Astrocyte (in vitro differentiated cells and primary cell): ENCODE measurements around the gene ZCCHC2. TPM values are rescaled to one million over a fixed set of nuclear protein-coding genes. Genes with fewer than 3 reads are reported as not detected.

Source experiments
- DNase-seq: peaks from one replicate; pipeline ENCODE4 v3.0.0-alpha.2; 2010; ENCODE audit warnings: low read depth
- FAIRE-seq: peaks from 2 replicates; lab custom pipeline; 2011; peaks lifted over from hg19 to GRCh38; lab: Jason Lieb, UNC
- H2AFZ ChIP-seq: 2 replicates; pipeline ENCODE4 v1.6.0; 2012; ENCODE audit warnings: low read depth, low read length, inconsistent platforms
- H3K27ac ChIP-seq: 2 replicates; pipeline ENCODE4 v1.5.1; 2011; ENCODE audit warnings: low read depth, low read length, inconsistent platforms
- H3K27me3 ChIP-seq: 2 replicates; pipeline ENCODE4 v1.6.0; 2011; ENCODE audit warnings: low read length, inconsistent platforms; ENCODE audit not compliant: insufficient read depth
- H3K36me3 ChIP-seq: 2 replicates; pipeline ENCODE4 v1.5.1; 2011; ENCODE audit warnings: low read length, inconsistent platforms; ENCODE audit not compliant: insufficient read depth
- H3K4me1 ChIP-seq: 2 replicates; pipeline ENCODE4 v1.5.1; 2011; ENCODE audit warnings: low read length, inconsistent platforms; ENCODE audit not compliant: insufficient read depth
- H3K4me2 ChIP-seq: 2 replicates; pipeline ENCODE4 v1.6.0; 2012; ENCODE audit warnings: low read length, inconsistent platforms
- H3K4me3 ChIP-seq: 2 replicates; pipeline ENCODE4 v1.5.1; 2011; ENCODE audit warnings: low read depth, mild to moderate bottlenecking, low read length, inconsistent platforms; ENCODE audit not compliant: insufficient read depth
- H3K79me2 ChIP-seq: 2 replicates; pipeline ENCODE4 v1.6.0; 2012; ENCODE audit warnings: mild to moderate bottlenecking, low read length, inconsistent platforms; ENCODE audit not compliant: insufficient read depth
- H3K9ac ChIP-seq: 2 replicates; pipeline ENCODE4 v1.6.0; 2012; ENCODE audit warnings: mild to moderate bottlenecking, low read length, inconsistent platforms
- H3K9me3 ChIP-seq: 2 replicates; pipeline ENCODE4 v1.5.1; 2012; ENCODE audit warnings: low read depth, mild to moderate bottlenecking, low read length, inconsistent platforms; ENCODE audit not compliant: insufficient read depth
- H4K20me1 ChIP-seq: 2 replicates; pipeline ENCODE4 v1.6.0; 2012; ENCODE audit warnings: low read length, inconsistent platforms; ENCODE audit not compliant: insufficient read depth
- H3K27ac Mint-ChIP-seq: one replicate; pipeline ENCODE4 v1.8.0; 2021; ENCODE audit warnings: mild to moderate bottlenecking, mixed read lengths; ENCODE audit not compliant: unreplicated experiment
- H3K27me3 Mint-ChIP-seq: one replicate; pipeline ENCODE4 v1.8.0; 2021; ENCODE audit warnings: low read depth, mixed read lengths; ENCODE audit not compliant: unreplicated experiment
- H3K36me3 Mint-ChIP-seq: one replicate; pipeline ENCODE4 v1.8.0; 2021; ENCODE audit warnings: low read depth, mixed read lengths; ENCODE audit not compliant: unreplicated experiment
- H3K4me1 Mint-ChIP-seq: one replicate; pipeline ENCODE4 v1.8.0; 2021; ENCODE audit warnings: low read depth, mixed read lengths; ENCODE audit not compliant: unreplicated experiment
- H3K4me3 Mint-ChIP-seq: one replicate; pipeline ENCODE4 v1.8.0; 2021; ENCODE audit warnings: mild to moderate bottlenecking, moderate library complexity, mixed read lengths; ENCODE audit not compliant: unreplicated experiment
- H3K9me3 Mint-ChIP-seq: one replicate; pipeline ENCODE4 v1.8.0; 2021; ENCODE audit warnings: mild to moderate bottlenecking, mixed read lengths; ENCODE audit not compliant: unreplicated experiment
- CTCF ChIP-seq: IDR thresholded peaks from 2 replicates; pipeline ENCODE4 v1.5.1; 2011; ENCODE audit warnings: low read depth, mild to moderate bottlenecking, inconsistent platforms, low read length, moderate library complexity; ENCODE audit not compliant: insufficient read depth
- EZH2 ChIP-seq: IDR thresholded peaks from 2 replicates; pipeline ENCODE4 v1.6.1; 2012; ENCODE audit warnings: mild to moderate bottlenecking, low read length, inconsistent platforms; ENCODE audit not compliant: insufficient read depth
- total RNA-seq: library from RNA; stranded (reverse); gene quantifications from 2 replicates; pipeline ENCODE4 v1.2.1, GENCODE V29; 2021

The ZCCHC2 gene
- total RNA-seq, 1 donor from 2014 or later, result 14.8 TPM

GRCh38 chr18:62537042-62537894 is 14.4 kb downstream of the ZCCHC2 start:
- no peak overlapping the region for H3K27ac Mint-ChIP-seq
- Histone ChIP-seq H3K9me3 (no peaks in the 10 kb centered on the region), H3K27me3 (no peaks in the 10 kb centered on the region), H3K79me2 (peaks cover 2% of the 10 kb centered on the region), H3K4me1 (no peaks in the 10 kb centered on the region), H3K4me3 (no peak overlapping the region), H3K4me2 (no peak overlapping the region), H4K20me1 (peaks cover 5% of the 10 kb centered on the region), H3K27ac (no peak overlapping the region), H2AFZ (no peak overlapping the region), H3K36me3 (no peaks in the 10 kb centered on the region), H3K9ac (no peak overlapping the region)
- no peaks in the 10 kb centered on the region for H3K27me3 Mint-ChIP-seq
- no peak overlapping the region for H3K4me3 Mint-ChIP-seq
- no peaks in the 10 kb centered on the region for H3K36me3 Mint-ChIP-seq
- FAIRE-seq (no peak), DNase-seq (no peak)
- TF ChIP-seq EZH2 (no peak), CTCF (no peak)
- no peaks in the 10 kb centered on the region for H3K9me3 Mint-ChIP-seq
- peaks cover 3% of the 10 kb centered on the region for H3K4me1 Mint-ChIP-seq

GRCh38 chr18:62537946-62538345 is 15.1 kb downstream of the ZCCHC2 start:
- no peaks in the 10 kb centered on the region for H3K9me3 ChIP-seq
- H3K9ac ChIP-seq, result no peak overlapping the region
- H3K4me3 ChIP-seq, result no peak overlapping the region
- Mint-ChIP-seq H3K36me3 (peaks cover 1% of the 10 kb centered on the region), H3K4me3 (no peak overlapping the region), H3K27ac (no peak overlapping the region), H3K9me3 (no peaks in the 10 kb centered on the region), H3K4me1 (peaks cover 3% of the 10 kb centered on the region), H3K27me3 (no peaks in the 10 kb centered on the region)
- TF ChIP-seq EZH2, result no peak
- no peak for TF ChIP-seq CTCF
- H3K4me1 ChIP-seq, result no peaks in the 10 kb centered on the region
- H4K20me1 ChIP-seq, result peaks cover 5% of the 10 kb centered on the region
- DNase-seq (no peak), FAIRE-seq (peak; percentile 37)
- H3K27ac ChIP-seq, result no peak overlapping the region
- H3K27me3 ChIP-seq, result no peaks in the 10 kb centered on the region
- H3K4me2 ChIP-seq, result no peak overlapping the region
- no peaks in the 10 kb centered on the region for H3K36me3 ChIP-seq
- peaks cover 2% of the 10 kb centered on the region for H3K79me2 ChIP-seq
- H2AFZ ChIP-seq, result no peak overlapping the region

GRCh38 chr18:62538881-62539280 is 16.1 kb downstream of the ZCCHC2 start:
- no peak overlapping the region for H3K4me3 Mint-ChIP-seq
- H3K36me3 ChIP-seq, result peaks cover 4% of the 10 kb centered on the region
- FAIRE-seq (no peak), DNase-seq (no peak)
- H3K9me3 ChIP-seq, result no peaks in the 10 kb centered on the region
- H3K27ac ChIP-seq, result no peak overlapping the region
- TF ChIP-seq CTCF, result no peak
- peaks cover 5% of the 10 kb centered on the region for H3K36me3 Mint-ChIP-seq
- H3K9ac ChIP-seq, result no peak overlapping the region
- H3K4me2 ChIP-seq, result no peak overlapping the region
- H3K27ac Mint-ChIP-seq, result no peak overlapping the region
- H3K4me1 Mint-ChIP-seq, result peaks cover 3% of the 10 kb centered on the region
- no peak overlapping the region for H2AFZ ChIP-seq
- no peaks in the 10 kb centered on the region for H3K9me3 Mint-ChIP-seq
- H3K79me2 ChIP-seq, result peaks cover 2% of the 10 kb centered on the region
- H3K27me3 ChIP-seq, result no peaks in the 10 kb centered on the region
- H3K4me3 ChIP-seq, result no peak overlapping the region
- no peaks in the 10 kb centered on the region for H3K4me1 ChIP-seq
- no peaks in the 10 kb centered on the region for H3K27me3 Mint-ChIP-seq
- peaks cover 5% of the 10 kb centered on the region for H4K20me1 ChIP-seq
